GM12878 (cell line): ENCODE measurements around the gene SRF. TPM values are rescaled to one million over a fixed set of nuclear protein-coding genes. Genes with fewer than 3 reads are reported as not detected.

Experiments
- ATAC-seq: fragments of 200-7000 bp; cut with Tn5 transposase; 3 replicates; pipeline ENCODE4 v1.9.1; 2020; ENCODE audit warnings: mild to moderate bottlenecking, moderate library complexity
- BruUV-seq: library from RNA; stranded (reverse); fragments of 400-500 nt; replicated peaks from 2 replicates; lab custom pipeline; 2021; lab: Mats Ljungman, UMichigan
- CTCF ChIA-PET: fragments of 300-600 bp; sonication (Branson Sonifier 250); formaldehyde crosslinking; extraction: SDS; loops from one replicate; lab custom pipeline; 2021; ENCODE audit warnings: inconsistent platforms; lab: Yijun Ruan, JAX
- POLR2A ChIA-PET: fragments of 350-600 bp; formaldehyde crosslinking; extraction: SDS; loops from one replicate; lab custom pipeline; 2021; ENCODE audit warnings: inconsistent platforms; lab: Charles Lee
- RAD21 ChIA-PET: fragments of 300-600 bp; sonication (Branson Sonifier 250); formaldehyde crosslinking; loops from one replicate; lab custom pipeline; 2023; ENCODE audit warnings: antibody characterized with exemption; ENCODE audit not compliant: unreplicated experiment; lab: Charles Lee
- SMC1A ChIA-PET: fragments of 300-600 bp; sonication (Branson Sonifier 250); formaldehyde crosslinking; loops from one replicate; lab custom pipeline; 2023; ENCODE audit not compliant: unreplicated experiment, uncharacterized antibody; lab: Charles Lee
- DNase-seq: peaks from one replicate; pipeline ENCODE4 v3.0.0-alpha.2; 2011; ENCODE audit warnings: low read depth, low spot score
- FAIRE-seq: peaks from 3 replicates; lab custom pipeline; 2011; peaks lifted over from hg19 to GRCh38; lab: Jason Lieb, UNC
- H2AFZ ChIP-seq: 2 replicates; pipeline ENCODE4 v1.6.0; 2011; ENCODE audit warnings: low read depth, low read length, control low read depth; ENCODE audit not compliant: control insufficient read depth
- H3K27ac ChIP-seq: 2 replicates; pipeline ENCODE4 v1.5.1; 2011; ENCODE audit warnings: control low read depth; ENCODE audit not compliant: control insufficient read depth, insufficient read depth
- H3K27me3 ChIP-seq, 2 experiments: replicated peaks in 1 of 2; 2 replicates each; pipeline versions ENCODE4 v1.6.0 to v1.6.1; 2011; ENCODE audit warnings: low read length in 1 of 2; ENCODE audit not compliant: control insufficient read depth in 2 of 2, insufficient read depth in 2 of 2
- H3K36me3 ChIP-seq, 2 experiments: 2 replicates each; pipeline ENCODE4 v1.5.1; 2011; ENCODE audit warnings: low read length in 1 of 2; ENCODE audit not compliant: control insufficient read depth in 2 of 2, insufficient read depth in 2 of 2
- H3K4me1 ChIP-seq: 2 replicates; pipeline ENCODE4 v1.6.1; 2011; ENCODE audit warnings: mild to moderate bottlenecking, low read length, moderate library complexity, mixed read lengths; ENCODE audit not compliant: control insufficient read depth, insufficient read depth
- H3K4me2 ChIP-seq: 2 replicates; pipeline ENCODE4 v1.6.0; 2011; ENCODE audit warnings: control low read depth; ENCODE audit not compliant: control insufficient read depth, insufficient read depth
- H3K4me3 ChIP-seq: fragments of 200-600 bp; sonication (generic); 2 replicates; pipeline ENCODE4 v1.5.1; 2016
- H3K79me2 ChIP-seq: 2 replicates; pipeline ENCODE4 v1.6.0; 2011; ENCODE audit warnings: low read length; ENCODE audit not compliant: control insufficient read depth, insufficient read depth
- H3K9ac ChIP-seq: 2 replicates; pipeline ENCODE4 v1.8.0; 2011; ENCODE audit warnings: low read length, control low read depth, mixed read lengths; ENCODE audit not compliant: control insufficient read depth, insufficient read depth
- H3K9me3 ChIP-seq: replicated peaks from 3 replicates; pipeline ENCODE4 v1.5.1; 2011; ENCODE audit warnings: mild to moderate bottlenecking, low read length; ENCODE audit not compliant: control insufficient read depth, insufficient read depth
- H4K20me1 ChIP-seq: 2 replicates; pipeline ENCODE4 v1.6.0; 2011; ENCODE audit not compliant: control insufficient read depth, insufficient read depth
- ATF2 ChIP-seq: IDR thresholded peaks from 2 replicates; pipeline ENCODE4 v1.6.1; 2012; ENCODE audit warnings: low read length, inconsistent platforms
- BCLAF1 ChIP-seq: fragments of 450-650 bp; IDR thresholded peaks from 2 replicates; pipeline ENCODE4 v1.6.1; 2017; ENCODE audit warnings: antibody characterized with exemption, mild to moderate bottlenecking, moderate library complexity
- CREB1 ChIP-seq: IDR thresholded peaks from 2 replicates; pipeline ENCODE4 v1.6.1; 2012; ENCODE audit warnings: low read depth, mild to moderate bottlenecking, inconsistent platforms
- HDAC6 ChIP-seq: fragments of 200-600 bp; sonication (generic); IDR thresholded peaks from one replicate; pipeline ENCODE4 v1.8.0; 2017; ENCODE audit warnings: antibody characterized with exemption; ENCODE audit not compliant: unreplicated experiment
- MTA2 ChIP-seq: fragments of 450-650 bp; IDR thresholded peaks from 2 replicates; pipeline ENCODE4 v1.6.1; 2016; ENCODE audit warnings: low read depth, mild to moderate bottlenecking, moderate library complexity
- MYC ChIP-seq: IDR thresholded peaks from 2 replicates; pipeline ENCODE4 v1.6.1; 2011; ENCODE audit warnings: mild to moderate bottlenecking, low read length, moderate library complexity, inconsistent platforms; ENCODE audit not compliant: insufficient read depth, insufficient replicate concordance, insufficient read length, severe bottlenecking
- POLR2AphosphoS2 ChIP-seq: IDR thresholded peaks from 2 replicates; pipeline ENCODE4 v1.6.1; 2011; ENCODE audit warnings: low read depth, mild to moderate bottlenecking, low read length, improper control_type of control experiment, moderate library complexity
- POLR2AphosphoS5 ChIP-seq: IDR thresholded peaks from 2 replicates; pipeline ENCODE4 v1.6.1; 2011; ENCODE audit warnings: mild to moderate bottlenecking, low read length, inconsistent platforms
- RCOR1 ChIP-seq: conservative IDR thresholded peaks from 2 replicates; pipeline ENCODE4 v1.6.1; 2012; ENCODE audit warnings: low read depth, low read length, improper control_type of control experiment
- RELA ChIP-seq: fragments of 450-650 bp; IDR thresholded peaks from 2 replicates; pipeline ENCODE4 v1.8.0; 2014; ENCODE audit warnings: borderline replicate concordance; ENCODE audit not compliant: partially characterized antibody
- SKIL ChIP-seq: fragments of 450-650 bp; IDR thresholded peaks from 2 replicates; pipeline ENCODE4 v1.6.1; 2017; ENCODE audit warnings: mild to moderate bottlenecking, low read depth, inconsistent platforms; ENCODE audit not compliant: poor library complexity, severe bottlenecking
- SMAD1 ChIP-seq: fragments of 450-650 bp; IDR thresholded peaks from 2 replicates; pipeline ENCODE4 v1.6.1; 2018; ENCODE audit warnings: mild to moderate bottlenecking, low read depth; ENCODE audit not compliant: partially characterized antibody
- STAT3 ChIP-seq: IDR thresholded peaks from 2 replicates; pipeline ENCODE4 v1.6.1; 2011; ENCODE audit warnings: low read depth, low read length, improper control_type of control experiment
- SUZ12 ChIP-seq: fragments of 200-600 bp; sonication (generic); IDR thresholded peaks from one replicate; pipeline ENCODE4 v1.6.1; 2018; ENCODE audit warnings: antibody characterized with exemption, mild to moderate bottlenecking; ENCODE audit not compliant: unreplicated experiment
- whole genome bisulfite sequencing: methylation state at CpG from one replicate; pipeline ENCODE4 v1.1.6; 2016; ENCODE audit warnings: low lambda C conversion rate; ENCODE audit not compliant: insufficient replicate concordance, insufficient coverage; ENCODE audit errors: missing lambda C conversion rate; 5-methylcytosine and 5-hydroxymethylcytosine counted together
- in situ Hi-C: fragments of 300-500 bp; cut with MboI; formaldehyde crosslinking; loops from 9 replicates; pipeline ENCODE4 v1.14.3; 2018; ENCODE audit warnings: mixed read lengths
- intact Hi-C: fragments of 100-400 bp; cut with micrococcal nuclease; formaldehyde crosslinking; loops from one replicate; pipeline ENCODE4 v1.14.2; 2022; ENCODE audit not compliant: unreplicated experiment
- polyA plus RNA-seq, 11 experiments: library from polyadenylated mRNA; depleted of rRNA in 4 of 11; unstranded in 6 of 11; stranded (reverse) in 5 of 11; fragments of >200 nt; fragmentation: Nextera tagmentation in 4 of 11; fragmentation: Illumina TruSeq in 1 of 11; extraction: Ambion mirVana in 4 of 11; extraction: Trizol in 1 of 11; gene quantifications; 1 replicate in 1 of 11; 2 replicates in 10 of 11; pipeline versions ENCODE4 v1.2.1 to v1.2.3, GENCODE V29; 2011 to 2016; ENCODE audit warnings: inconsistent platforms in 2 of 11, missing spikeins in 2 of 11, low read depth in 1 of 11
- total RNA-seq, 4 experiments: library from RNA; depleted of rRNA in 3 of 4; stranded (reverse); fragments of >200 nt in 3 of 4; fragmentation: Illumina TruSeq in 1 of 4; extraction: Trizol in 1 of 4; gene quantifications; 2 replicates each; pipeline versions ENCODE4 v1.2.1 to v1.2.3, GENCODE V29; 2013 to 2021

The SRF gene
- total and polyA plus RNA-seq, 10 of the 15 experiments (the other 5 are each of a cell fraction or from before 2014, with no cell fraction given), result 2.3 to 56.3 (median 28.2) TPM

GRCh38 chr6:43128926-43129325, 42.1 kb upstream of the SRF start:
- 59% methylated on average over 16 of the region's 16 CpGs for WGBS
- SMC1A ChIA-PET, result interaction anchor here (0.7 to 1.2 kb wide), 3 partner anchors 57 to 227 kb away, joined by 3 to 4 read pairs (median 3); no protein-coding TSS in a partner anchor
- CTCF ChIA-PET, result interaction anchor here (0.6 to 3.1 kb wide), 6 partner anchors 15 to 228 kb away, joined by 3 to 13 read pairs (median 4); partner anchors contain the start of gene KLHDC3
- DNase-seq, result no peak
- Histone ChIP-seq H2AFZ (no peak overlapping the region), H4K20me1 (no peaks in the 10 kb centered on the region), H3K4me2 (no peak overlapping the region), H3K9ac (no peak overlapping the region), H3K27me3 (peaks cover 0 to 1% of the 10 kb centered on the region in 2 experiments; a peak in 1 of 4 replicates)
- FAIRE-seq, result no peak
- intact Hi-C loops, result no loop called here
- no peak for TF ChIP-seq RELA
- no peak for TF ChIP-seq SMAD1
- no peak for TF ChIP-seq POLR2AphosphoS5
- TF ChIP-seq MTA2, result no peak
- no peak for TF ChIP-seq STAT3
- TF ChIP-seq BCLAF1, result no peak
- no peak for TF ChIP-seq SKIL
- no peak for TF ChIP-seq ATF2
- TF ChIP-seq POLR2AphosphoS2, result no peak
- TF ChIP-seq SUZ12, result no peak
- no peak for TF ChIP-seq HDAC6
- TF ChIP-seq CREB1, result no peak
- no peak for TF ChIP-seq RCOR1
- TF ChIP-seq MYC, result no peak
- TF ChIP-seq, all 136 proteins: peak for 0
- no peaks in the 10 kb centered on the region for H3K4me1 ChIP-seq
- H3K27ac ChIP-seq, result no peak overlapping the region
- BruUV-seq, result no TSS peak
- H3K79me2 ChIP-seq, result no peaks in the 10 kb centered on the region
- no peak for ATAC-seq
- in situ Hi-C loops, result no loop called here
- RAD21 ChIA-PET, result interaction anchor here (1.1 to 1.6 kb wide), 3 partner anchors 15 to 220 kb away, joined by 3 to 4 read pairs (median 3); no protein-coding TSS in a partner anchor
- H3K36me3 ChIP-seq, result no peaks in the 10 kb centered on the region
- POLR2A ChIA-PET, result interaction anchor here (0.7 kb wide), 1 partner anchor 1011 kb away, joined by 3 read pairs; no protein-coding TSS in a partner anchor
- no peaks in the 10 kb centered on the region; the same call in 2 of the 3 replicates for H3K9me3 ChIP-seq
- H3K4me3 ChIP-seq, result no peak overlapping the region
